H9 (cell line): ENCODE results near the gene CD19. TPM values are rescaled to one million over a fixed set of nuclear protein-coding genes. Genes with fewer than 3 reads are reported as not detected.

Source experiments
- DNase-seq: peaks from one replicate; pipeline ENCODE4 v3.0.0-alpha.2; 2017
- H2AFZ ChIP-seq: one replicate; pipeline ENCODE4 v1.6.1; 2013; ENCODE audit warnings: mild to moderate bottlenecking, low read length, control low read depth, moderate library complexity
- H2AK5ac ChIP-seq: 2 replicates; pipeline ENCODE4 v1.6.1; 2013; ENCODE audit warnings: low read length, control low read depth, mixed read lengths; ENCODE audit not compliant: insufficient read length
- H2BK120ac ChIP-seq: one replicate; pipeline ENCODE4 v1.6.1; 2013; ENCODE audit warnings: low read depth, mild to moderate bottlenecking, low read length, control low read depth, inconsistent platforms; ENCODE audit not compliant: poor library complexity, severe bottlenecking
- H2BK12ac ChIP-seq: 2 replicates; pipeline ENCODE4 v1.6.1; 2013; ENCODE audit warnings: low read length, control low read depth, mixed read lengths, low read depth; ENCODE audit not compliant: insufficient read length
- H2BK15ac ChIP-seq: 2 replicates; pipeline ENCODE4 v1.6.1; 2013; ENCODE audit warnings: low read depth, low read length, control low read depth
- H2BK20ac ChIP-seq: one replicate; pipeline ENCODE4 v1.6.1; 2013; ENCODE audit warnings: low read depth, mild to moderate bottlenecking, low read length, control low read depth, inconsistent platforms; ENCODE audit not compliant: poor library complexity, severe bottlenecking
- H2BK5ac ChIP-seq: 2 replicates; pipeline ENCODE4 v1.6.1; 2013; ENCODE audit warnings: low read length, control low read depth, mixed read lengths; ENCODE audit not compliant: insufficient read length
- H3K14ac ChIP-seq: 2 replicates; pipeline ENCODE4 v1.6.1; 2013; ENCODE audit warnings: low read length, control low read depth; ENCODE audit not compliant: insufficient read depth
- H3K18ac ChIP-seq: 2 replicates; pipeline ENCODE4 v1.6.1; 2013; ENCODE audit warnings: low read depth, mild to moderate bottlenecking, mixed read lengths, low read length, control low read depth; ENCODE audit not compliant: insufficient read length
- H3K23ac ChIP-seq: 2 replicates; pipeline ENCODE4 v1.6.1; 2013; ENCODE audit warnings: low read length, control low read depth, mixed read lengths, low read depth; ENCODE audit not compliant: insufficient read length
- H3K23me2 ChIP-seq: 2 replicates; pipeline ENCODE4 v1.6.1; 2013; ENCODE audit warnings: low read depth, mild to moderate bottlenecking, mixed read lengths, low read length, control low read depth; ENCODE audit not compliant: insufficient read length, poor library complexity, severe bottlenecking
- H3K27ac ChIP-seq: 2 replicates; pipeline ENCODE4 v1.5.1; 2013; ENCODE audit warnings: low read length, control low read depth, mixed read lengths, low read depth; ENCODE audit not compliant: insufficient read length
- H3K27me3 ChIP-seq: 2 replicates; pipeline ENCODE4 v1.6.1; 2013; ENCODE audit warnings: low read length, control low read depth, inconsistent platforms; ENCODE audit not compliant: insufficient read depth
- H3K4ac ChIP-seq: 2 replicates; pipeline ENCODE4 v1.6.1; 2013; ENCODE audit warnings: low read depth, mild to moderate bottlenecking, control low read depth, inconsistent platforms, low read length, moderate library complexity
- H3K4me1 ChIP-seq: 2 replicates; pipeline ENCODE4 v1.6.1; 2013; ENCODE audit warnings: low read length, control low read depth, inconsistent platforms; ENCODE audit not compliant: insufficient read depth
- H3K4me2 ChIP-seq: 2 replicates; pipeline ENCODE4 v1.6.1; 2013; ENCODE audit warnings: low read length, control low read depth, mixed read lengths; ENCODE audit not compliant: insufficient read length, insufficient read depth
- H3K56ac ChIP-seq: 2 replicates; pipeline ENCODE4 v1.6.1; 2013; ENCODE audit warnings: low read depth, mild to moderate bottlenecking, mixed read lengths, low read length, control low read depth; ENCODE audit not compliant: insufficient read length
- H3K79me1 ChIP-seq: 2 replicates; pipeline ENCODE4 v1.6.1; 2013; ENCODE audit warnings: low read depth, mild to moderate bottlenecking, moderate library complexity, low read length, control low read depth, inconsistent platforms; ENCODE audit not compliant: insufficient read depth, poor library complexity, severe bottlenecking
- H3K79me2 ChIP-seq: 2 replicates; pipeline ENCODE4 v1.6.1; 2013; ENCODE audit warnings: low read length, control low read depth, inconsistent platforms; ENCODE audit not compliant: insufficient read depth
- H3K9ac ChIP-seq: 2 replicates; pipeline ENCODE4 v1.6.1; 2013; ENCODE audit warnings: low read length, control low read depth, mixed read lengths; ENCODE audit not compliant: insufficient read length; ENCODE audit errors: extremely low read depth
- H3K9me3 ChIP-seq: one replicate; pipeline ENCODE4 v1.6.1; 2013; ENCODE audit warnings: low read depth, low read length, inconsistent platforms; ENCODE audit not compliant: control insufficient read depth
- H3T11ph ChIP-seq: one replicate; pipeline ENCODE4 v1.6.1; 2013; ENCODE audit warnings: mild to moderate bottlenecking, low read length, control low read depth, inconsistent platforms
- H4K20me1 ChIP-seq: one replicate; pipeline ENCODE4 v1.6.1; 2013; ENCODE audit not compliant: control insufficient read depth, insufficient read length, insufficient read depth
- H4K5ac ChIP-seq: 2 replicates; pipeline ENCODE4 v1.6.1; 2013; ENCODE audit warnings: low read depth, mild to moderate bottlenecking, mixed read lengths, low read length, control low read depth; ENCODE audit not compliant: insufficient read length
- H4K8ac ChIP-seq: replicated peaks from 2 replicates; pipeline ENCODE4 v1.6.1; 2013; ENCODE audit warnings: low read length, control low read depth, mixed read lengths, low read depth; ENCODE audit not compliant: insufficient read length
- H4K91ac ChIP-seq: 2 replicates; pipeline ENCODE4 v1.6.1; 2013; ENCODE audit warnings: low read depth, mild to moderate bottlenecking, moderate library complexity, mixed read lengths, low read length, control low read depth; ENCODE audit not compliant: insufficient read length
- H3K27ac Mint-ChIP-seq, 3 experiments: 2 replicates in 2 of 3; 3 replicates in 1 of 3; pipeline ENCODE4 v1.8.0; 2020 to 2021; ENCODE audit warnings: mixed read lengths in 3 of 3, mild to moderate bottlenecking in 1 of 3, moderate library complexity in 1 of 3
- H3K27me3 Mint-ChIP-seq: 2 replicates; pipeline ENCODE4 v1.8.0; 2021; ENCODE audit warnings: low read depth, mild to moderate bottlenecking, moderate library complexity, mixed read lengths
- H3K36me3 Mint-ChIP-seq, 3 experiments: 2 replicates in 2 of 3; 3 replicates in 1 of 3; pipeline ENCODE4 v1.8.0; 2020 to 2021; ENCODE audit warnings: low read depth in 3 of 3, mixed read lengths in 3 of 3; ENCODE audit not compliant: insufficient read depth in 1 of 3
- H3K4me1 Mint-ChIP-seq, 2 experiments: 2 replicates each; pipeline ENCODE4 v1.8.0; 2020; ENCODE audit warnings: mixed read lengths in 2 of 2
- H3K4me3 Mint-ChIP-seq, 2 experiments: 2 replicates in 1 of 2; 3 replicates in 1 of 2; pipeline ENCODE4 v1.8.0; 2020 to 2021; ENCODE audit warnings: mild to moderate bottlenecking in 2 of 2, mixed read lengths in 2 of 2, moderate library complexity in 1 of 2
- H3K9me3 Mint-ChIP-seq, 2 experiments: 2 replicates in 1 of 2; 3 replicates in 1 of 2; pipeline ENCODE4 v1.8.0; 2020; ENCODE audit warnings: mild to moderate bottlenecking in 2 of 2, mixed read lengths in 2 of 2, moderate library complexity in 1 of 2
- CTCF ChIP-seq: fragments of 200-600 bp; sonication (generic); conservative IDR thresholded peaks from 3 replicates; pipeline ENCODE4 v1.8.0; 2021; ENCODE audit warnings: antibody characterized with exemption, mild to moderate bottlenecking
- WGBS: extraction: QIAGEN DNeasy Blood & Tissue Kit; methylation state at CpG from one replicate; pipeline ENCODE4 v1.1.7; 2013; ENCODE audit warnings: missing lambda C conversion rate, low lambda C conversion rate, mixed read lengths; ENCODE audit not compliant: insufficient read length; ENCODE audit errors: extremely low coverage; 5-methylcytosine and 5-hydroxymethylcytosine counted together
- total RNA-seq: library from RNA; stranded (reverse); gene quantifications from 2 replicates; pipeline ENCODE4 v1.2.1, GENCODE V29; 2021

Gene CD19
- total RNA-seq, 1 experiment from 2014 or later: 0.50 TPM

- no CpG with 5 or more reads among the region's 24 CpGs for WGBS
- H3K4me3 Mint-ChIP-seq: no peak overlapping the region; a peak in 1 of 5 replicates
- H3K27ac Mint-ChIP-seq: no peak overlapping the region; a peak in 1 of 7 replicates
- no peaks in the 10 kb centered on the region for H3K27me3 ChIP-seq
- no peak overlapping the region for H3T11ph ChIP-seq
- DNase-seq: no peak
- H3K36me3 Mint-ChIP-seq: peaks cover 0 to 13% (median 0%) of the 10 kb centered on the region in 3 experiments; a peak in 3 of 7 replicates
- H2AFZ ChIP-seq: no peak overlapping the region
- no peak overlapping the region for H3K9ac ChIP-seq
- no peak overlapping the region for H2BK15ac ChIP-seq
- H3K27me3 Mint-ChIP-seq: no peaks in the 10 kb centered on the region
- no peaks in the 10 kb centered on the region for H3K23me2 ChIP-seq
- no peak overlapping the region for H3K14ac ChIP-seq
- no peak overlapping the region for H4K5ac ChIP-seq
- no peaks in the 10 kb centered on the region for H4K20me1 ChIP-seq
- no peaks in the 10 kb centered on the region for H3K79me2 ChIP-seq
- no peak overlapping the region for H2BK12ac ChIP-seq
- H2BK5ac ChIP-seq: no peak overlapping the region
- H3K23ac ChIP-seq: no peak overlapping the region
- H3K79me1 ChIP-seq: no peaks in the 10 kb centered on the region
- H3K4me1 ChIP-seq: no peaks in the 10 kb centered on the region
- H3K9me3 ChIP-seq: no peaks in the 10 kb centered on the region
- H3K56ac ChIP-seq: no peak overlapping the region
- H4K8ac ChIP-seq: no peak overlapping the region
- H3K4me2 ChIP-seq: no peak overlapping the region
- no peak overlapping the region for H3K27ac ChIP-seq
- H3K4ac ChIP-seq: no peak overlapping the region
- no peak overlapping the region for H3K18ac ChIP-seq
- H2BK20ac ChIP-seq: no peak overlapping the region
- no peaks in the 10 kb centered on the region for H3K9me3 Mint-ChIP-seq
- no peak overlapping the region for H2BK120ac ChIP-seq
- no peak overlapping the region for H4K91ac ChIP-seq
- H3K4me1 Mint-ChIP-seq: no peaks in the 10 kb centered on the region; a peak in 1 of 4 replicates
- no peak for TF ChIP-seq CTCF
- no peak overlapping the region for H2AK5ac ChIP-seq
Measured at GRCh38 chr16:28905800-28906372, 25.9 kb upstream of the CD19 start.
